H9 (cell line): Measurements from ENCODE around the gene L3HYPDH. TPM values are rescaled to one million over a fixed set of nuclear protein-coding genes. Genes with fewer than 3 reads are reported as not detected.

Source experiments
- DNase-seq: peaks from one replicate; pipeline ENCODE4 v3.0.0-alpha.2; 2017
- H2AFZ ChIP-seq: one replicate; pipeline ENCODE4 v1.6.1; 2013; ENCODE audit warnings: mild to moderate bottlenecking, low read length, control low read depth, moderate library complexity
- H2AK5ac ChIP-seq: 2 replicates; pipeline ENCODE4 v1.6.1; 2013; ENCODE audit warnings: low read length, control low read depth, mixed read lengths; ENCODE audit not compliant: insufficient read length
- H2BK120ac ChIP-seq: one replicate; pipeline ENCODE4 v1.6.1; 2013; ENCODE audit warnings: low read depth, mild to moderate bottlenecking, low read length, control low read depth, inconsistent platforms; ENCODE audit not compliant: poor library complexity, severe bottlenecking
- H2BK12ac ChIP-seq: 2 replicates; pipeline ENCODE4 v1.6.1; 2013; ENCODE audit warnings: low read length, control low read depth, mixed read lengths, low read depth; ENCODE audit not compliant: insufficient read length
- H2BK15ac ChIP-seq: 2 replicates; pipeline ENCODE4 v1.6.1; 2013; ENCODE audit warnings: low read depth, low read length, control low read depth
- H2BK20ac ChIP-seq: one replicate; pipeline ENCODE4 v1.6.1; 2013; ENCODE audit warnings: low read depth, mild to moderate bottlenecking, low read length, control low read depth, inconsistent platforms; ENCODE audit not compliant: poor library complexity, severe bottlenecking
- H2BK5ac ChIP-seq: 2 replicates; pipeline ENCODE4 v1.6.1; 2013; ENCODE audit warnings: low read length, control low read depth, mixed read lengths; ENCODE audit not compliant: insufficient read length
- H3K14ac ChIP-seq: 2 replicates; pipeline ENCODE4 v1.6.1; 2013; ENCODE audit warnings: low read length, control low read depth; ENCODE audit not compliant: insufficient read depth
- H3K18ac ChIP-seq: 2 replicates; pipeline ENCODE4 v1.6.1; 2013; ENCODE audit warnings: low read depth, mild to moderate bottlenecking, mixed read lengths, low read length, control low read depth; ENCODE audit not compliant: insufficient read length
- H3K23ac ChIP-seq: 2 replicates; pipeline ENCODE4 v1.6.1; 2013; ENCODE audit warnings: low read length, control low read depth, mixed read lengths, low read depth; ENCODE audit not compliant: insufficient read length
- H3K23me2 ChIP-seq: 2 replicates; pipeline ENCODE4 v1.6.1; 2013; ENCODE audit warnings: low read depth, mild to moderate bottlenecking, mixed read lengths, low read length, control low read depth; ENCODE audit not compliant: insufficient read length, poor library complexity, severe bottlenecking
- H3K27ac ChIP-seq: 2 replicates; pipeline ENCODE4 v1.5.1; 2013; ENCODE audit warnings: low read length, control low read depth, mixed read lengths, low read depth; ENCODE audit not compliant: insufficient read length
- H3K27me3 ChIP-seq: 2 replicates; pipeline ENCODE4 v1.6.1; 2013; ENCODE audit warnings: low read length, control low read depth, inconsistent platforms; ENCODE audit not compliant: insufficient read depth
- H3K4ac ChIP-seq: 2 replicates; pipeline ENCODE4 v1.6.1; 2013; ENCODE audit warnings: low read depth, mild to moderate bottlenecking, control low read depth, inconsistent platforms, low read length, moderate library complexity
- H3K4me1 ChIP-seq: 2 replicates; pipeline ENCODE4 v1.6.1; 2013; ENCODE audit warnings: low read length, control low read depth, inconsistent platforms; ENCODE audit not compliant: insufficient read depth
- H3K4me2 ChIP-seq: 2 replicates; pipeline ENCODE4 v1.6.1; 2013; ENCODE audit warnings: low read length, control low read depth, mixed read lengths; ENCODE audit not compliant: insufficient read length, insufficient read depth
- H3K56ac ChIP-seq: 2 replicates; pipeline ENCODE4 v1.6.1; 2013; ENCODE audit warnings: low read depth, mild to moderate bottlenecking, mixed read lengths, low read length, control low read depth; ENCODE audit not compliant: insufficient read length
- H3K79me1 ChIP-seq: 2 replicates; pipeline ENCODE4 v1.6.1; 2013; ENCODE audit warnings: low read depth, mild to moderate bottlenecking, moderate library complexity, low read length, control low read depth, inconsistent platforms; ENCODE audit not compliant: insufficient read depth, poor library complexity, severe bottlenecking
- H3K79me2 ChIP-seq: 2 replicates; pipeline ENCODE4 v1.6.1; 2013; ENCODE audit warnings: low read length, control low read depth, inconsistent platforms; ENCODE audit not compliant: insufficient read depth
- H3K9ac ChIP-seq: 2 replicates; pipeline ENCODE4 v1.6.1; 2013; ENCODE audit warnings: low read length, control low read depth, mixed read lengths; ENCODE audit not compliant: insufficient read length; ENCODE audit errors: extremely low read depth
- H3K9me3 ChIP-seq: one replicate; pipeline ENCODE4 v1.6.1; 2013; ENCODE audit warnings: low read depth, low read length, inconsistent platforms; ENCODE audit not compliant: control insufficient read depth
- H3T11ph ChIP-seq: one replicate; pipeline ENCODE4 v1.6.1; 2013; ENCODE audit warnings: mild to moderate bottlenecking, low read length, control low read depth, inconsistent platforms
- H4K20me1 ChIP-seq: one replicate; pipeline ENCODE4 v1.6.1; 2013; ENCODE audit not compliant: control insufficient read depth, insufficient read length, insufficient read depth
- H4K5ac ChIP-seq: 2 replicates; pipeline ENCODE4 v1.6.1; 2013; ENCODE audit warnings: low read depth, mild to moderate bottlenecking, mixed read lengths, low read length, control low read depth; ENCODE audit not compliant: insufficient read length
- H4K8ac ChIP-seq: replicated peaks from 2 replicates; pipeline ENCODE4 v1.6.1; 2013; ENCODE audit warnings: low read length, control low read depth, mixed read lengths, low read depth; ENCODE audit not compliant: insufficient read length
- H4K91ac ChIP-seq: 2 replicates; pipeline ENCODE4 v1.6.1; 2013; ENCODE audit warnings: low read depth, mild to moderate bottlenecking, moderate library complexity, mixed read lengths, low read length, control low read depth; ENCODE audit not compliant: insufficient read length
- H3K27ac Mint-ChIP-seq, 3 experiments: 2 replicates in 2 of 3; 3 replicates in 1 of 3; pipeline ENCODE4 v1.8.0; 2020 to 2021; ENCODE audit warnings: mixed read lengths in 3 of 3, mild to moderate bottlenecking in 1 of 3, moderate library complexity in 1 of 3
- H3K27me3 Mint-ChIP-seq: 2 replicates; pipeline ENCODE4 v1.8.0; 2021; ENCODE audit warnings: low read depth, mild to moderate bottlenecking, moderate library complexity, mixed read lengths
- H3K36me3 Mint-ChIP-seq, 3 experiments: 2 replicates in 2 of 3; 3 replicates in 1 of 3; pipeline ENCODE4 v1.8.0; 2020 to 2021; ENCODE audit warnings: low read depth in 3 of 3, mixed read lengths in 3 of 3; ENCODE audit not compliant: insufficient read depth in 1 of 3
- H3K4me1 Mint-ChIP-seq, 2 experiments: 2 replicates each; pipeline ENCODE4 v1.8.0; 2020; ENCODE audit warnings: mixed read lengths in 2 of 2
- H3K4me3 Mint-ChIP-seq, 2 experiments: 2 replicates in 1 of 2; 3 replicates in 1 of 2; pipeline ENCODE4 v1.8.0; 2020 to 2021; ENCODE audit warnings: mild to moderate bottlenecking in 2 of 2, mixed read lengths in 2 of 2, moderate library complexity in 1 of 2
- H3K9me3 Mint-ChIP-seq, 2 experiments: 2 replicates in 1 of 2; 3 replicates in 1 of 2; pipeline ENCODE4 v1.8.0; 2020; ENCODE audit warnings: mild to moderate bottlenecking in 2 of 2, mixed read lengths in 2 of 2, moderate library complexity in 1 of 2
- total RNA-seq: library from RNA; stranded (reverse); gene quantifications from 2 replicates; pipeline ENCODE4 v1.2.1, GENCODE V29; 2021
- TF ChIP-seq, protein P1 (sequence below): fragments of 200-600 bp; sonication (generic); conservative IDR thresholded peaks from 3 replicates; pipeline ENCODE4 v1.8.0; 2021; ENCODE audit warnings: antibody characterized with exemption, mild to moderate bottlenecking

The L3HYPDH gene
- total RNA-seq, 1 experiment from 2014 or later = 15.7 TPM

DNA sequence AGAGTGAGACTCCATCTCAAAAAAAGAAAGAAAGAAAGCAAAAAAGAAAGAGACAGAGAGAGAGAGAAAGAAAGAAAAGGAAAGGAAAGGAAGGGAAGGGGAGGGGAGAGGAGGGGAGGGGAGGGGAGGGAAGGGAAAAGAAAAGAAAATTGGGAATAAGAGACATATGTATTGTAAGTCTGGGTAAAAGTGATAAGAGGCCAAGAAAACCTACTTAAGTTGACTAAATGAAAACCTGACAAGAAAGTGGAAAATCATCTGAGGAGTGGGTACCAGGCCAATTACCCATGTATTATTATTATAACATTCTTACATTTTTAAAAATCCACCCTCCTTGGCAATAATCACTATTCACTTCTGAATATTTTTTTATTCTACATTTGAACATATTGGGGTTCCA is 46.1 kb upstream of the L3HYPDH start:
- no peaks in the 10 kb centered on the region for H3K36me3 Mint-ChIP-seq
- H3K14ac ChIP-seq = no peak overlapping the region
- no peak overlapping the region for H3K23ac ChIP-seq
- H3K27ac ChIP-seq = no peak overlapping the region
- no peak overlapping the region for H2AK5ac ChIP-seq
- H3K18ac ChIP-seq = no peak overlapping the region
- no peak overlapping the region for H3K27ac Mint-ChIP-seq
- H3K27me3 ChIP-seq = no peaks in the 10 kb centered on the region
- no peak overlapping the region for H2AFZ ChIP-seq
- no peak overlapping the region for H3K4me3 Mint-ChIP-seq
- no peak for DNase-seq
- no peak overlapping the region for H3K4me2 ChIP-seq
- H3K9me3 Mint-ChIP-seq = peaks cover 0 to 2% of the 10 kb centered on the region in 2 experiments; a peak in 3 of 5 replicates
- H3T11ph ChIP-seq = no peak overlapping the region
- peaks cover 2 to 5% of the 10 kb centered on the region in 2 experiments; a peak in 2 of 4 replicates for H3K4me1 Mint-ChIP-seq
- no peak overlapping the region for H4K5ac ChIP-seq
- no peak overlapping the region for H3K9ac ChIP-seq
- no peaks in the 10 kb centered on the region for H3K9me3 ChIP-seq
- no peak overlapping the region for H4K8ac ChIP-seq
- no peak overlapping the region for H2BK15ac ChIP-seq
- no peak overlapping the region for H4K91ac ChIP-seq
- no peaks in the 10 kb centered on the region for H3K79me2 ChIP-seq
- TF ChIP-seq, protein P1, sequence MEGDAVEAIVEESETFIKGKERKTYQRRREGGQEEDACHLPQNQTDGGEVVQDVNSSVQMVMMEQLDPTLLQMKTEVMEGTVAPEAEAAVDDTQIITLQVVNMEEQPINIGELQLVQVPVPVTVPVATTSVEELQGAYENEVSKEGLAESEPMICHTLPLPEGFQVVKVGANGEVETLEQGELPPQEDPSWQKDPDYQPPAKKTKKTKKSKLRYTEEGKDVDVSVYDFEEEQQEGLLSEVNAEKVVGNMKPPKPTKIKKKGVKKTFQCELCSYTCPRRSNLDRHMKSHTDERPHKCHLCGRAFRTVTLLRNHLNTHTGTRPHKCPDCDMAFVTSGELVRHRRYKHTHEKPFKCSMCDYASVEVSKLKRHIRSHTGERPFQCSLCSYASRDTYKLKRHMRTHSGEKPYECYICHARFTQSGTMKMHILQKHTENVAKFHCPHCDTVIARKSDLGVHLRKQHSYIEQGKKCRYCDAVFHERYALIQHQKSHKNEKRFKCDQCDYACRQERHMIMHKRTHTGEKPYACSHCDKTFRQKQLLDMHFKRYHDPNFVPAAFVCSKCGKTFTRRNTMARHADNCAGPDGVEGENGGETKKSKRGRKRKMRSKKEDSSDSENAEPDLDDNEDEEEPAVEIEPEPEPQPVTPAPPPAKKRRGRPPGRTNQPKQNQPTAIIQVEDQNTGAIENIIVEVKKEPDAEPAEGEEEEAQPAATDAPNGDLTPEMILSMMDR = no peak
- H2BK120ac ChIP-seq = no peak overlapping the region
- H3K4ac ChIP-seq = no peak overlapping the region
- no peak overlapping the region for H3K56ac ChIP-seq
- H2BK5ac ChIP-seq = no peak overlapping the region
- no peaks in the 10 kb centered on the region for H3K79me1 ChIP-seq
- no peaks in the 10 kb centered on the region for H4K20me1 ChIP-seq
- no peak overlapping the region for H2BK20ac ChIP-seq
- H3K23me2 ChIP-seq = no peaks in the 10 kb centered on the region
- H3K27me3 Mint-ChIP-seq = no peaks in the 10 kb centered on the region
- H3K4me1 ChIP-seq = no peaks in the 10 kb centered on the region
- H2BK12ac ChIP-seq = no peak overlapping the region
